Progenitor cell of endocrine pancreas (in vitro differentiated cells): Measurements from ENCODE around the gene AP1M2. TPM values are rescaled to one million over a fixed set of nuclear protein-coding genes. Genes with fewer than 3 reads are reported as not detected.
"Not testable (repeated sequence)": the region's sequence is repeated elsewhere in the genome, so short reads cannot be mapped to it uniquely, and the experiment has no call there.

Experiments used
- DNase-seq: peaks from one replicate; pipeline ENCODE4 v3.0.0; 2021; ENCODE audit warnings: low spot score; ENCODE audit not compliant: unreplicated experiment
- H3K27ac Mint-ChIP-seq: 2 replicates; pipeline ENCODE4 v1.8.0; 2021; ENCODE audit warnings: mild to moderate bottlenecking, moderate library complexity, mixed read lengths
- H3K27me3 Mint-ChIP-seq: 2 replicates; pipeline ENCODE4 v1.8.0; 2021; ENCODE audit warnings: mixed read lengths
- H3K36me3 Mint-ChIP-seq: 2 replicates; pipeline ENCODE4 v1.8.0; 2022; ENCODE audit warnings: mixed read lengths; ENCODE audit not compliant: insufficient read depth
- H3K4me1 Mint-ChIP-seq: 2 replicates; pipeline ENCODE4 v1.8.0; 2021; ENCODE audit warnings: low read depth, mixed read lengths
- H3K4me3 Mint-ChIP-seq: 2 replicates; pipeline ENCODE4 v1.8.0; 2021; ENCODE audit warnings: low read depth, mild to moderate bottlenecking, moderate library complexity, mixed read lengths
- H3K9me3 Mint-ChIP-seq: 2 replicates; pipeline ENCODE4 v1.8.0; 2021; ENCODE audit warnings: low read depth, mixed read lengths
- total RNA-seq: library from RNA; stranded (reverse); gene quantifications from 2 replicates; pipeline ENCODE4 v1.2.1, GENCODE V29; 2021
- TF ChIP-seq, protein P1 (sequence below): fragments of 200-600 bp; sonication (generic); IDR thresholded peaks from one replicate; pipeline ENCODE4 v1.5.0; 2021; ENCODE audit warnings: antibody characterized with exemption, mild to moderate bottlenecking; ENCODE audit not compliant: unreplicated experiment

The AP1M2 gene
- total RNA-seq, 1 donor from 2014 or later = 110 TPM

DNA sequence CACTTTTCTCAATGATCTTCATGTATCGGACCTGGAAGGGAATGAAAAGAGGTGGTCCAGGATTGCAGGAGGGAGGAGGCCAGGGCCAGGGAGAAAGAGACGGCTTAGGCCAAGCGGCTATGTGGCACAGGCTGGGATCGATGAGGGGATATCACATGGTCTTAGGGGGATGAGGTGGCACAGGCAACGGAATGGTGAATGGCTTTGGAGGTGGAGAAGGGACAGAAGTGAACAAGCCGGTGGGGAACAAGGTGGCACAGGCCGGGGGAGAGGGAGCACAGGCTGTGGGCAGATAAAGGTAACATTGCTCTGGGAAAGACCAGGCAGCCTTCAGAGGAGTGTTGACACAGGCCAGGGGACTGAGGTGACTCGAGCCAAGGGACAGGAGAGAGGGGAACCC, 12.7 kb downstream of the AP1M2 start:
- Mint-ChIP-seq H3K4me1 (peaks cover 3% of the 10 kb centered on the region), H3K36me3 (peaks cover 13% of the 10 kb centered on the region), H3K9me3 (no peaks in the 10 kb centered on the region), H3K27ac (no peak overlapping the region), H3K27me3 (no peaks in the 10 kb centered on the region), H3K4me3 (no peak overlapping the region)
- TF ChIP-seq, protein P1, sequence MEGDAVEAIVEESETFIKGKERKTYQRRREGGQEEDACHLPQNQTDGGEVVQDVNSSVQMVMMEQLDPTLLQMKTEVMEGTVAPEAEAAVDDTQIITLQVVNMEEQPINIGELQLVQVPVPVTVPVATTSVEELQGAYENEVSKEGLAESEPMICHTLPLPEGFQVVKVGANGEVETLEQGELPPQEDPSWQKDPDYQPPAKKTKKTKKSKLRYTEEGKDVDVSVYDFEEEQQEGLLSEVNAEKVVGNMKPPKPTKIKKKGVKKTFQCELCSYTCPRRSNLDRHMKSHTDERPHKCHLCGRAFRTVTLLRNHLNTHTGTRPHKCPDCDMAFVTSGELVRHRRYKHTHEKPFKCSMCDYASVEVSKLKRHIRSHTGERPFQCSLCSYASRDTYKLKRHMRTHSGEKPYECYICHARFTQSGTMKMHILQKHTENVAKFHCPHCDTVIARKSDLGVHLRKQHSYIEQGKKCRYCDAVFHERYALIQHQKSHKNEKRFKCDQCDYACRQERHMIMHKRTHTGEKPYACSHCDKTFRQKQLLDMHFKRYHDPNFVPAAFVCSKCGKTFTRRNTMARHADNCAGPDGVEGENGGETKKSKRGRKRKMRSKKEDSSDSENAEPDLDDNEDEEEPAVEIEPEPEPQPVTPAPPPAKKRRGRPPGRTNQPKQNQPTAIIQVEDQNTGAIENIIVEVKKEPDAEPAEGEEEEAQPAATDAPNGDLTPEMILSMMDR = no peak
- DNase-seq = no peak

GRCh38 chr19:10573793-10574192, 13.3 kb downstream of the AP1M2 start:
- H3K4me1 Mint-ChIP-seq, DNase-seq, H3K4me3 Mint-ChIP-seq: not testable (repeated sequence)

GRCh38 chr19:10568826-10569651, 18.1 kb downstream of the AP1M2 start, which contains the start of gene CDKN2D:
Gene CDKN2D, minus strand, starts transcription at chr19:10568979. Its CDS starts 326 bp downstream, at chr19:10568653.
- H3K9me3 Mint-ChIP-seq = no peaks in the 10 kb centered on the region
- peak within 1 kb of the TSS; percentile 78 for H3K4me3 Mint-ChIP-seq
- H3K36me3 Mint-ChIP-seq = peaks cover 3% of the 10 kb centered on the region
- DNase-seq = peak; percentile 99
- H3K27me3 Mint-ChIP-seq = peaks cover 9% of the 10 kb centered on the region
- H3K27ac Mint-ChIP-seq = peak within 1 kb of the TSS; percentile 95
- peaks cover 26% of the 10 kb centered on the region for H3K4me1 Mint-ChIP-seq
- TF ChIP-seq, protein P1 = peak; percentile 4

More at GRCh38 chr19:10573793-10574192, 13.3 kb downstream of the AP1M2 start:
- H3K36me3 Mint-ChIP-seq = peaks cover 12% of the 10 kb centered on the region
- H3K27ac Mint-ChIP-seq, H3K9me3 Mint-ChIP-seq, H3K27me3 Mint-ChIP-seq: not testable (repeated sequence)

DNA sequence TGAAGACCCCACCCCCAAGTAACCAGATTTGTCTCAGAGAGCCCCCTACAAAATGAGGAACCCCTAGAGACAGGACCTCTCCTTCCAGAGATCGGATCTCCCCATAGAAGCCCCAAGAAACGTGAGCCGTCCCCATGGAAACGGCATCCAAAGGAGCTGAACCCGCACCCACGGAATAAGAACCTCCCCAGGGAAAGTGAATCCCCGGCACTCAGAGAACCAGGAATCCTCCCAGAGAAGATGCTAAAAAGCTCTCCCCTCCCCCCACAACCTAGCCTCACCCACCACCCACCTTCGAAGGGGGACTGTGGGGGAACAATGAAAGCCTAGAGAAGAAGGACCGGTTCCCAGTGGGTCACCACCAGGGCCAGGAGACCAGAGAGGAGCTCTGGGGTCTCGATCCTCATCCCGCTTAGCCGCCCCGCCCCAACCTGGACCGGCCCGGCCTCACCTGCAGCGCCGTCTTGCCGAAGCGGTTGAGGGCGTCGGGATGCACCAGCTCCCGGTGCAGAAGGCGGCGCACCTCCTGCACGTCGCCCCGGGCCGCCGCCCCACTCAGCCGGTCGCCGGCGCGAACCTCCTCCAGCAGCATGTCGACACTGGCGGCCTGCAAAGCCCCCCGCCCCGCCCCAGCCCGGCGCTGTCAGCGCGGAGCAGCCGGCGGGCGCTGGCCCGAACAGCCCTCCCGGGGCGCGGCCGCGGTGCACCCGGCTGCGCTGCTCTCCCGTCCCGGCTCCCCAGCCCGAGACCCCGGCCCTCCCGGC, 18.9 kb downstream of the AP1M2 start:
- Mint-ChIP-seq H3K9me3 (no peaks in the 10 kb centered on the region), H3K4me1 (peaks cover 26% of the 10 kb centered on the region), H3K36me3 (peaks cover 3% of the 10 kb centered on the region), H3K4me3 (peak overlapping the region; percentile 78), H3K27me3 (peaks cover 9% of the 10 kb centered on the region), H3K27ac (peak overlapping the region; percentile 57)
- no peak for DNase-seq
- TF ChIP-seq, protein P1 = peak; percentile 6

DNA sequence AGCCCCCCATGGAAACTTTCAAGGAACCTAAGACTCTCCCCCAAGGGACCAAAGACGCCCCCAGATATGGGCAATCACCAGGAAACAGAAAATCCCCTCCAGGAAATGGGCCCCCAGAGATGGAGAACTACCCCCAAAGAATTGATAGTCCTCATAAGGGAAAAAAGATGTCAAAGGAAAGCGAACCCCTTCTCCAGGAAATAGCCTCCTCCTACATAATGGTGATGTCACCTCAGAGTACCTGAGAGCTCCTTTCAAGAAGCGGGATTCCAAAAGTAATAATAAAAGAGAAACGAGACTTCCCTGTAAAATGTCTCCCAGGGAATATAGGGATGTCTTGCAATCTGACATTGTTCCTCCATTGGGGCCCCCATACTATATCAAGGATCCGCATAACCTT, 19.5 kb downstream of the AP1M2 start:
- Mint-ChIP-seq H3K27ac (peak overlapping the region; percentile 57), H3K27me3 (peaks cover 9% of the 10 kb centered on the region), H3K4me1 (peaks cover 26% of the 10 kb centered on the region), H3K9me3 (no peaks in the 10 kb centered on the region), H3K4me3 (peak overlapping the region; percentile 78), H3K36me3 (peaks cover 3% of the 10 kb centered on the region)
- no peak for DNase-seq
- TF ChIP-seq, protein P1 = no peak
